A549 (cell line): ENCODE data around the gene SLC9A4.

Experiments
- CTCF ChIP-seq: fragments of >200 bp; sonication (Bioruptor Twin); formaldehyde crosslinking; IDR thresholded peaks from 3 replicates; pipeline ENCODE4 v1.5.1; 2016
- GATA3 ChIP-seq: IDR thresholded peaks from 2 replicates; pipeline ENCODE4 v1.6.1; 2012; ENCODE audit warnings: borderline replicate concordance
- HOXB5 ChIP-seq: fragments of 250-450 bp; sonication (Bioruptor Pico); IDR thresholded peaks from 2 replicates; pipeline ENCODE4 v1.5.0; 2020; ENCODE audit warnings: mild to moderate bottlenecking, moderate library complexity
- MAX ChIP-seq: IDR thresholded peaks from 2 replicates; pipeline ENCODE4 v1.6.1; 2012
- MAZ ChIP-seq: fragments of 150-350 bp; IDR thresholded peaks from 2 replicates; pipeline ENCODE4 v1.6.1; 2014; ENCODE audit warnings: antibody characterized with exemption, low read depth, low read length, borderline replicate concordance
- POLR2A ChIP-seq: IDR thresholded peaks from 2 replicates; pipeline ENCODE4 v1.6.1; 2012; ENCODE audit warnings: mild to moderate bottlenecking, low read length
- RAD21 ChIP-seq, 2 experiments: fragments of >200 bp in 1 of 2; sonication (Bioruptor Twin) in 1 of 2; formaldehyde crosslinking in 1 of 2; IDR thresholded peaks in 1 of 2; conservative IDR thresholded peaks in 1 of 2; 2 replicates in 1 of 2; 3 replicates in 1 of 2; pipeline ENCODE4 v1.6.1; 2012 to 2018; ENCODE audit warnings: inconsistent platforms in 1 of 2
- RCOR1 ChIP-seq: fragments of 150-350 bp; IDR thresholded peaks from 2 replicates; pipeline ENCODE4 v1.6.1; 2014; ENCODE audit warnings: antibody characterized with exemption, low read length, low read depth

GRCh38 chr2:102434655-102435381 lies 38.2 kb upstream of the SLC9A4 start:
- TF ChIP-seq MAZ (no peak), MAX (no peak), RCOR1 (no peak), GATA3 (no peak), CTCF (no peak), RAD21 (conservative IDR thresholded peaks at IDR 0.05 in 1 of 2, IDR thresholded peaks at IDR 0.05 in 1 of 2) (no peak), POLR2A (no peak), HOXB5 (no peak)
